H9 (cell line): ENCODE measurements around the gene MSX2. TPM values are rescaled to one million over a fixed set of nuclear protein-coding genes. Genes with fewer than 3 reads are reported as not detected.

Experiments used
- DNase-seq: peaks from one replicate; pipeline ENCODE4 v3.0.0-alpha.2; 2017
- H2AFZ ChIP-seq: one replicate; pipeline ENCODE4 v1.6.1; 2013; ENCODE audit warnings: mild to moderate bottlenecking, low read length, control low read depth, moderate library complexity
- H2AK5ac ChIP-seq: 2 replicates; pipeline ENCODE4 v1.6.1; 2013; ENCODE audit warnings: low read length, control low read depth, mixed read lengths; ENCODE audit not compliant: insufficient read length
- H2BK120ac ChIP-seq: one replicate; pipeline ENCODE4 v1.6.1; 2013; ENCODE audit warnings: low read depth, mild to moderate bottlenecking, low read length, control low read depth, inconsistent platforms; ENCODE audit not compliant: poor library complexity, severe bottlenecking
- H2BK12ac ChIP-seq: 2 replicates; pipeline ENCODE4 v1.6.1; 2013; ENCODE audit warnings: low read length, control low read depth, mixed read lengths, low read depth; ENCODE audit not compliant: insufficient read length
- H2BK15ac ChIP-seq: 2 replicates; pipeline ENCODE4 v1.6.1; 2013; ENCODE audit warnings: low read depth, low read length, control low read depth
- H2BK20ac ChIP-seq: one replicate; pipeline ENCODE4 v1.6.1; 2013; ENCODE audit warnings: low read depth, mild to moderate bottlenecking, low read length, control low read depth, inconsistent platforms; ENCODE audit not compliant: poor library complexity, severe bottlenecking
- H2BK5ac ChIP-seq: 2 replicates; pipeline ENCODE4 v1.6.1; 2013; ENCODE audit warnings: low read length, control low read depth, mixed read lengths; ENCODE audit not compliant: insufficient read length
- H3K14ac ChIP-seq: 2 replicates; pipeline ENCODE4 v1.6.1; 2013; ENCODE audit warnings: low read length, control low read depth; ENCODE audit not compliant: insufficient read depth
- H3K18ac ChIP-seq: 2 replicates; pipeline ENCODE4 v1.6.1; 2013; ENCODE audit warnings: low read depth, mild to moderate bottlenecking, mixed read lengths, low read length, control low read depth; ENCODE audit not compliant: insufficient read length
- H3K23ac ChIP-seq: 2 replicates; pipeline ENCODE4 v1.6.1; 2013; ENCODE audit warnings: low read length, control low read depth, mixed read lengths, low read depth; ENCODE audit not compliant: insufficient read length
- H3K23me2 ChIP-seq: 2 replicates; pipeline ENCODE4 v1.6.1; 2013; ENCODE audit warnings: low read depth, mild to moderate bottlenecking, mixed read lengths, low read length, control low read depth; ENCODE audit not compliant: insufficient read length, poor library complexity, severe bottlenecking
- H3K27ac ChIP-seq: 2 replicates; pipeline ENCODE4 v1.5.1; 2013; ENCODE audit warnings: low read length, control low read depth, mixed read lengths, low read depth; ENCODE audit not compliant: insufficient read length
- H3K27me3 ChIP-seq: 2 replicates; pipeline ENCODE4 v1.6.1; 2013; ENCODE audit warnings: low read length, control low read depth, inconsistent platforms; ENCODE audit not compliant: insufficient read depth
- H3K4ac ChIP-seq: 2 replicates; pipeline ENCODE4 v1.6.1; 2013; ENCODE audit warnings: low read depth, mild to moderate bottlenecking, control low read depth, inconsistent platforms, low read length, moderate library complexity
- H3K4me1 ChIP-seq: 2 replicates; pipeline ENCODE4 v1.6.1; 2013; ENCODE audit warnings: low read length, control low read depth, inconsistent platforms; ENCODE audit not compliant: insufficient read depth
- H3K4me2 ChIP-seq: 2 replicates; pipeline ENCODE4 v1.6.1; 2013; ENCODE audit warnings: low read length, control low read depth, mixed read lengths; ENCODE audit not compliant: insufficient read length, insufficient read depth
- H3K56ac ChIP-seq: 2 replicates; pipeline ENCODE4 v1.6.1; 2013; ENCODE audit warnings: low read depth, mild to moderate bottlenecking, mixed read lengths, low read length, control low read depth; ENCODE audit not compliant: insufficient read length
- H3K79me1 ChIP-seq: 2 replicates; pipeline ENCODE4 v1.6.1; 2013; ENCODE audit warnings: low read depth, mild to moderate bottlenecking, moderate library complexity, low read length, control low read depth, inconsistent platforms; ENCODE audit not compliant: insufficient read depth, poor library complexity, severe bottlenecking
- H3K79me2 ChIP-seq: 2 replicates; pipeline ENCODE4 v1.6.1; 2013; ENCODE audit warnings: low read length, control low read depth, inconsistent platforms; ENCODE audit not compliant: insufficient read depth
- H3K9ac ChIP-seq: 2 replicates; pipeline ENCODE4 v1.6.1; 2013; ENCODE audit warnings: low read length, control low read depth, mixed read lengths; ENCODE audit not compliant: insufficient read length; ENCODE audit errors: extremely low read depth
- H3K9me3 ChIP-seq: one replicate; pipeline ENCODE4 v1.6.1; 2013; ENCODE audit warnings: low read depth, low read length, inconsistent platforms; ENCODE audit not compliant: control insufficient read depth
- H3T11ph ChIP-seq: one replicate; pipeline ENCODE4 v1.6.1; 2013; ENCODE audit warnings: mild to moderate bottlenecking, low read length, control low read depth, inconsistent platforms
- H4K20me1 ChIP-seq: one replicate; pipeline ENCODE4 v1.6.1; 2013; ENCODE audit not compliant: control insufficient read depth, insufficient read length, insufficient read depth
- H4K5ac ChIP-seq: 2 replicates; pipeline ENCODE4 v1.6.1; 2013; ENCODE audit warnings: low read depth, mild to moderate bottlenecking, mixed read lengths, low read length, control low read depth; ENCODE audit not compliant: insufficient read length
- H4K8ac ChIP-seq: replicated peaks from 2 replicates; pipeline ENCODE4 v1.6.1; 2013; ENCODE audit warnings: low read length, control low read depth, mixed read lengths, low read depth; ENCODE audit not compliant: insufficient read length
- H4K91ac ChIP-seq: 2 replicates; pipeline ENCODE4 v1.6.1; 2013; ENCODE audit warnings: low read depth, mild to moderate bottlenecking, moderate library complexity, mixed read lengths, low read length, control low read depth; ENCODE audit not compliant: insufficient read length
- H3K27ac Mint-ChIP-seq, 3 experiments: 2 replicates in 2 of 3; 3 replicates in 1 of 3; pipeline ENCODE4 v1.8.0; 2020 to 2021; ENCODE audit warnings: mixed read lengths in 3 of 3, mild to moderate bottlenecking in 1 of 3, moderate library complexity in 1 of 3
- H3K27me3 Mint-ChIP-seq: 2 replicates; pipeline ENCODE4 v1.8.0; 2021; ENCODE audit warnings: low read depth, mild to moderate bottlenecking, moderate library complexity, mixed read lengths
- H3K36me3 Mint-ChIP-seq, 3 experiments: 2 replicates in 2 of 3; 3 replicates in 1 of 3; pipeline ENCODE4 v1.8.0; 2020 to 2021; ENCODE audit warnings: low read depth in 3 of 3, mixed read lengths in 3 of 3; ENCODE audit not compliant: insufficient read depth in 1 of 3
- H3K4me1 Mint-ChIP-seq, 2 experiments: 2 replicates each; pipeline ENCODE4 v1.8.0; 2020; ENCODE audit warnings: mixed read lengths in 2 of 2
- H3K4me3 Mint-ChIP-seq, 2 experiments: 2 replicates in 1 of 2; 3 replicates in 1 of 2; pipeline ENCODE4 v1.8.0; 2020 to 2021; ENCODE audit warnings: mild to moderate bottlenecking in 2 of 2, mixed read lengths in 2 of 2, moderate library complexity in 1 of 2
- H3K9me3 Mint-ChIP-seq, 2 experiments: 2 replicates in 1 of 2; 3 replicates in 1 of 2; pipeline ENCODE4 v1.8.0; 2020; ENCODE audit warnings: mild to moderate bottlenecking in 2 of 2, mixed read lengths in 2 of 2, moderate library complexity in 1 of 2
- WGBS: extraction: QIAGEN DNeasy Blood & Tissue Kit; methylation state at CpG from one replicate; pipeline ENCODE4 v1.1.7; 2013; ENCODE audit warnings: missing lambda C conversion rate, low lambda C conversion rate, mixed read lengths; ENCODE audit not compliant: insufficient read length; ENCODE audit errors: extremely low coverage; 5-methylcytosine and 5-hydroxymethylcytosine counted together
- total RNA-seq: library from RNA; stranded (reverse); gene quantifications from 2 replicates; pipeline ENCODE4 v1.2.1, GENCODE V29; 2021
- TF ChIP-seq, protein P1 (sequence below): fragments of 200-600 bp; sonication (generic); conservative IDR thresholded peaks from 3 replicates; pipeline ENCODE4 v1.8.0; 2021; ENCODE audit warnings: antibody characterized with exemption, mild to moderate bottlenecking

MSX2 gene
- total RNA-seq, 1 experiment from 2014 or later, result 0.35 TPM

DNA sequence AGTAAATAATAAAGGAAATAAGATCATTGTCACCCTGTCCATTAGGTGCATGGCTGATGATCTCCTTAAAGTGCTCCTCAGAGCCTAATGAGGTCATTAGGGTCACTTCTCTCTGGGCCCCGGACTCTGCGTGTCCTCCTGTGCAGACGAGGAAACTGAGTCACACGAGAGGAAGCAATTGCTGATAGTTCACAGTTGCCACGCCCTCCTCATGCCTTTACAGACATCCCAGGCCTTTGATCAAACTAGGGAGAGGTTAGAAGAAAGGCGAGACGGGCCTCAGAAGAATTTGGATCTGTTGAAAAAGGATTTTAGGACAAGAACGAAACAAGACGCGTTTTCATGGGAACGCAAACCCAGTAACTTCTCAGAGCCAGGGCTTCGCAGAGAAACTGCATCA, 32.0 kb upstream of the MSX2 start:
- no peak overlapping the region for H3K27ac Mint-ChIP-seq
- H2AFZ ChIP-seq, result no peak overlapping the region

More for the DNA sequence above, 32.0 kb upstream of the MSX2 start:
- no peak overlapping the region for H2AK5ac ChIP-seq
- no peak overlapping the region for H3K4ac ChIP-seq
- H2BK15ac ChIP-seq, result no peak overlapping the region
- no CpG with 5 or more reads among the region's 12 CpGs for WGBS
- H3K14ac ChIP-seq, result no peak overlapping the region
- TF ChIP-seq, protein P1, sequence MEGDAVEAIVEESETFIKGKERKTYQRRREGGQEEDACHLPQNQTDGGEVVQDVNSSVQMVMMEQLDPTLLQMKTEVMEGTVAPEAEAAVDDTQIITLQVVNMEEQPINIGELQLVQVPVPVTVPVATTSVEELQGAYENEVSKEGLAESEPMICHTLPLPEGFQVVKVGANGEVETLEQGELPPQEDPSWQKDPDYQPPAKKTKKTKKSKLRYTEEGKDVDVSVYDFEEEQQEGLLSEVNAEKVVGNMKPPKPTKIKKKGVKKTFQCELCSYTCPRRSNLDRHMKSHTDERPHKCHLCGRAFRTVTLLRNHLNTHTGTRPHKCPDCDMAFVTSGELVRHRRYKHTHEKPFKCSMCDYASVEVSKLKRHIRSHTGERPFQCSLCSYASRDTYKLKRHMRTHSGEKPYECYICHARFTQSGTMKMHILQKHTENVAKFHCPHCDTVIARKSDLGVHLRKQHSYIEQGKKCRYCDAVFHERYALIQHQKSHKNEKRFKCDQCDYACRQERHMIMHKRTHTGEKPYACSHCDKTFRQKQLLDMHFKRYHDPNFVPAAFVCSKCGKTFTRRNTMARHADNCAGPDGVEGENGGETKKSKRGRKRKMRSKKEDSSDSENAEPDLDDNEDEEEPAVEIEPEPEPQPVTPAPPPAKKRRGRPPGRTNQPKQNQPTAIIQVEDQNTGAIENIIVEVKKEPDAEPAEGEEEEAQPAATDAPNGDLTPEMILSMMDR, result no peak
- DNase-seq, result no peak
- no peak overlapping the region for H2BK12ac ChIP-seq
- no peak overlapping the region for H4K8ac ChIP-seq
- no peak overlapping the region for H4K91ac ChIP-seq
- Mint-ChIP-seq H3K4me1 (peaks cover 41 to 63% of the 10 kb centered on the region in 2 experiments), H3K36me3 (no peaks in the 10 kb centered on the region), H3K27me3 (peaks cover 78% of the 10 kb centered on the region), H3K4me3 (peak overlapping the region in 1 of 2 experiments; percentile 77; a peak in 4 of 5 replicates), H3K9me3 (no peaks in the 10 kb centered on the region; a peak in 1 of 5 replicates)
- no peaks in the 10 kb centered on the region for H3K9me3 ChIP-seq
- no peaks in the 10 kb centered on the region for H3K79me2 ChIP-seq
- no peaks in the 10 kb centered on the region for H4K20me1 ChIP-seq
- H2BK5ac ChIP-seq, result no peak overlapping the region
- peak overlapping the region; percentile 65 for H3K4me2 ChIP-seq
- H3K9ac ChIP-seq, result no peak overlapping the region
- no peaks in the 10 kb centered on the region for H3K79me1 ChIP-seq
- H3K27ac ChIP-seq, result no peak overlapping the region
- H2BK120ac ChIP-seq, result no peak overlapping the region
- peaks cover 13% of the 10 kb centered on the region for H3K23me2 ChIP-seq
- H3K56ac ChIP-seq, result no peak overlapping the region
- H3K27me3 ChIP-seq, result peaks cover 10% of the 10 kb centered on the region; the same call in 1 of the 2 replicates
- H4K5ac ChIP-seq, result no peak overlapping the region
- no peak overlapping the region for H3K23ac ChIP-seq
- no peak overlapping the region for H3K18ac ChIP-seq
- H3K4me1 ChIP-seq, result peaks cover 3% of the 10 kb centered on the region; the same call in 1 of the 2 replicates
- no peak overlapping the region for H2BK20ac ChIP-seq
- H3T11ph ChIP-seq, result no peak overlapping the region
